Gastrocnemius medialis (tissue), 4 donors: ENCODE measurements around the gene MOSMO. TPM values are rescaled to one million over a fixed set of nuclear protein-coding genes. Genes with fewer than 3 reads are reported as not detected.

Experiments used
- ATAC-seq, 2 donors: fragments of 150-250 bp; one replicate each; pipeline ENCODE4 v1.9.1; 2016
- DNase-seq, 2 donors: peaks; one replicate each; pipeline ENCODE4 v3.0.0-alpha.2; 2019
- H3K27ac ChIP-seq, 4 donors: fragments of 200-600 bp; sonication (generic); 1 replicate in 1 of 4; 2 replicates in 3 of 4; pipeline ENCODE4 v1.5.1; 2016 to 2018; ENCODE audit warnings: mild to moderate bottlenecking in 2 of 4, moderate library complexity in 1 of 4
- H3K27me3 ChIP-seq, 3 donors: fragments of 200-600 bp; sonication (generic) in 2 of 3; 1 replicate in 1 of 3; 2 replicates in 2 of 3; pipeline versions ENCODE4 v1.5.1 to v1.6.0; 2016 to 2019; ENCODE audit warnings: mild to moderate bottlenecking in 1 of 3, moderate library complexity in 1 of 3
- H3K36me3 ChIP-seq, 2 donors: fragments of 200-600 bp; sonication (generic) in 1 of 2; one replicate each; pipeline ENCODE4 v1.5.1; 2017 to 2018
- H3K4me1 ChIP-seq, 2 donors: fragments of 200-600 bp; sonication (generic) in 1 of 2; one replicate each; pipeline ENCODE4 v1.5.1; 2016 to 2017; ENCODE audit warnings: mild to moderate bottlenecking in 2 of 2
- H3K4me3 ChIP-seq, 4 donors: fragments of 200-600 bp; sonication (generic) in 3 of 4; 1 replicate in 1 of 4; 2 replicates in 3 of 4; pipeline ENCODE4 v1.5.1; 2016 to 2019; ENCODE audit warnings: mild to moderate bottlenecking in 2 of 4
- H3K9me3 ChIP-seq, 3 donors: fragments of 200-600 bp; sonication (generic) in 2 of 3; 1 replicate in 1 of 3; 2 replicates in 2 of 3; pipeline ENCODE4 v1.5.1; 2016 to 2019
- POLR2A ChIP-seq, 2 donors: fragments of 450-650 bp; IDR thresholded peaks; one replicate each; pipeline ENCODE4 v1.6.1; 2017; ENCODE audit warnings: antibody characterized with exemption in 2 of 2, mild to moderate bottlenecking in 2 of 2, moderate library complexity in 2 of 2
- in situ Hi-C, 4 donors: fragments of 200-750 bp; cut with MboI; loops; one replicate each; pipeline versions ENCODE4 v1.15.0 to v1.8.0; 2017; ENCODE audit warnings: low sequenced_read_pairs in 4 of 4
- intact Hi-C: fragments of 100-400 bp; cut with DNase I; formaldehyde crosslinking; loops from one replicate; pipeline ENCODE4 v1.15.1; 2023; ENCODE audit warnings: low total_unique reads
- total RNA-seq, 4 donors: library from RNA; depleted of rRNA; stranded (reverse); fragments of >200 nt; gene quantifications; one replicate each; pipeline versions ENCODE4 v1.1.0 to v1.2.3, GENCODE V29; 2016
- TF ChIP-seq, protein P1 (sequence below), 5 experiments: fragments of 450-650 bp in 3 of 5; fragments of 200-600 bp in 2 of 5; sonication (generic) in 2 of 5; IDR thresholded peaks in 4 of 5; conservative IDR thresholded peaks in 1 of 5; 1 replicate in 4 of 5; 2 replicates in 1 of 5; pipeline ENCODE4 v1.5.1; 2016 to 2019; ENCODE audit warnings: antibody characterized with exemption in 5 of 5, mild to moderate bottlenecking in 3 of 5, moderate library complexity in 3 of 5

The MOSMO gene
- total RNA-seq, 4 donors from 2014 or later: 12.6 to 17.6 (median 13.9) TPM

DNA sequence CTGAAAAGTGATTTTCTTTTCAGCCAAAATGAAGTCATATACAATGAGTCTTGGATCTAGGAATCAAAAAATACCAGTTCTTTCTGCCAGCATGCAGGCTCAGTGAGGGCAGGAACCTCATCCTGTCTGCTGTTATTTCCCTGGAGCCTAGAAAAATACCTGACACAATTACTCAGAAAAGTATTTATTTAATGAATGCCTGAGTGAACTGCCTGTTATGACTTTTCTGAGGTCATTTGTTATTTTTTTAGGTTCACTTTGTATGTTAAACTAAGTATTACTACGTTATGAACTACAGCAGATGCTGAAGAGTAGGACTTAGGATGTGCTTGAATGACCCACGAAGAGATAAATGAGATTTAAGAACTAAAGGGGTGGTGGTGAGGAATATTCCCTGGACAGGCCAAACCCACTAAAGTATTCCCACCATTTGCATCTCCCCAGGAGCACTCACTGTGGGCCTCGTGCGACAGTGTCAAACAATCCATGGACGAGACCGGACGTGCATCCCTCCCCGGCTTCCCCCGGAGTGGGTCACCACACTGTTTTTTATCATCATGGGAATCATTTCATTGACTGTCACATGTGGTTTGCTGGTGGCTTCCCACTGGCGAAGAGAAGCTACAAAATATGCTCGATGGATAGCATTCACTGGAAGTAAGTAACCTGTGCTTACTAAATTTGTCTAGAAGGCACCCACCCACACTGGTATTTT lies 67.3 kb downstream of the MOSMO start:
- no peak overlapping the region for H3K4me3 ChIP-seq
- H3K4me1 ChIP-seq: peaks cover 4 to 15% of the 10 kb centered on the region in 2 donors
- peaks cover 0 to 5% of the 10 kb centered on the region in 2 donors for H3K36me3 ChIP-seq
- DNase-seq: no peak
- intact Hi-C loops (loop anchor here (5.0 kb wide), 1 partner anchor 123 kb away; the partner anchor contains the start of gene UQCRC2), in situ Hi-C loops (loop anchor here in 2 of 4 donors (5.0 to 10.0 kb wide), 2 partner anchors 70 to 73 kb away; partner anchors contain the start of genes PDZD9 (in 2 of the 2) and MOSMO (in 1 of the 2))
- TF ChIP-seq, protein P1, sequence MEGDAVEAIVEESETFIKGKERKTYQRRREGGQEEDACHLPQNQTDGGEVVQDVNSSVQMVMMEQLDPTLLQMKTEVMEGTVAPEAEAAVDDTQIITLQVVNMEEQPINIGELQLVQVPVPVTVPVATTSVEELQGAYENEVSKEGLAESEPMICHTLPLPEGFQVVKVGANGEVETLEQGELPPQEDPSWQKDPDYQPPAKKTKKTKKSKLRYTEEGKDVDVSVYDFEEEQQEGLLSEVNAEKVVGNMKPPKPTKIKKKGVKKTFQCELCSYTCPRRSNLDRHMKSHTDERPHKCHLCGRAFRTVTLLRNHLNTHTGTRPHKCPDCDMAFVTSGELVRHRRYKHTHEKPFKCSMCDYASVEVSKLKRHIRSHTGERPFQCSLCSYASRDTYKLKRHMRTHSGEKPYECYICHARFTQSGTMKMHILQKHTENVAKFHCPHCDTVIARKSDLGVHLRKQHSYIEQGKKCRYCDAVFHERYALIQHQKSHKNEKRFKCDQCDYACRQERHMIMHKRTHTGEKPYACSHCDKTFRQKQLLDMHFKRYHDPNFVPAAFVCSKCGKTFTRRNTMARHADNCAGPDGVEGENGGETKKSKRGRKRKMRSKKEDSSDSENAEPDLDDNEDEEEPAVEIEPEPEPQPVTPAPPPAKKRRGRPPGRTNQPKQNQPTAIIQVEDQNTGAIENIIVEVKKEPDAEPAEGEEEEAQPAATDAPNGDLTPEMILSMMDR (IDR thresholded peaks at IDR 0.05 in 4 of 5, conservative IDR thresholded peaks at IDR 0.05 in 1 of 5): no peak
- no peak for TF ChIP-seq POLR2A (IDR thresholded peaks at IDR 0.05)
- H3K27ac ChIP-seq: no peak overlapping the region
- no peaks in the 10 kb centered on the region for H3K9me3 ChIP-seq
- H3K27me3 ChIP-seq: no peaks in the 10 kb centered on the region
- ATAC-seq: no peak

DNA sequence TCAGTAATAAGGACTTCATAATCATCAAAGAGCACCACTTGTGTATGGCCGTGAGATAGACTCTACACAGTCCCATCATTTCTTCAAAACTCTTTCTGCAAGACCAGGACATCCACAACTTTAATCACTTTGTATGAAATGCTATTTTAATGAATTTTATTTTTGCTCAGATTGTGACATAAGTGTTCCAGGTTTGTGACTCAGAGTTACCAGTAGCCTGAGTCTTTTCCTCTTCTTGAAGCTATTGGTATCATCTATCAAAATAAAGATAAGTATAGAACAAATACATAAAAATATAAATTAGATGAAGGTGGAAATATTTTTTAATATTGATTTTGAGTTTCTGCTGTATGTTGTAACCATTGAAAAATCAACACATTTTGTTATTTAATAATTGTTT lies 67.9 kb downstream of the MOSMO start:
- no peak for TF ChIP-seq POLR2A (IDR thresholded peaks at IDR 0.05)
- TF ChIP-seq, protein P1 (IDR thresholded peaks at IDR 0.05 in 4 of 5, conservative IDR thresholded peaks at IDR 0.05 in 1 of 5): no peak
- no peaks in the 10 kb centered on the region for H3K9me3 ChIP-seq
- no peaks in the 10 kb centered on the region for H3K27me3 ChIP-seq
- H3K4me1 ChIP-seq: peaks cover 0 to 9% of the 10 kb centered on the region in 2 donors
- in situ Hi-C loops: loop anchor here in 2 of 4 donors (5.0 to 10.0 kb wide), 2 partner anchors 71 to 73 kb away; partner anchors contain the start of genes PDZD9 (in 2 of the 2) and MOSMO (in 1 of the 2)
- peaks cover 0 to 5% of the 10 kb centered on the region in 2 donors for H3K36me3 ChIP-seq
- intact Hi-C loops: loop anchor here (5.0 kb wide), 1 partner anchor 123 kb away; the partner anchor contains the start of gene UQCRC2
- no peak overlapping the region for H3K27ac ChIP-seq
- ATAC-seq (no peak), DNase-seq (no peak)
- no peak overlapping the region for H3K4me3 ChIP-seq

GRCh38 chr16:22077700-22078313 lies 69.9 kb downstream of the MOSMO start:
- no peaks in the 10 kb centered on the region for H3K27me3 ChIP-seq
- H3K27ac ChIP-seq: no peak overlapping the region
- intact Hi-C loops (loop anchor here (1.0 to 5.0 kb wide), 2 partner anchors 76 to 126 kb away; partner anchors contain the start of gene UQCRC2), in situ Hi-C loops (loop anchor here in 2 of 4 donors (5.0 to 10.0 kb wide), 2 partner anchors 73 to 76 kb away; partner anchors contain the start of genes PDZD9 (in 2 of the 2) and MOSMO (in 1 of the 2))
- peak in 1 of 2 donors; percentile 51 for ATAC-seq
- no peak overlapping the region for H3K4me3 ChIP-seq
- TF ChIP-seq POLR2A (IDR thresholded peaks at IDR 0.05): no peak
- TF ChIP-seq, protein P1 (IDR thresholded peaks at IDR 0.05 in 4 of 5, conservative IDR thresholded peaks at IDR 0.05 in 1 of 5): peak; percentile 49 to 79 (median 71)
- peaks cover 0 to 5% of the 10 kb centered on the region in 2 donors for H3K36me3 ChIP-seq
- H3K9me3 ChIP-seq: no peaks in the 10 kb centered on the region
- DNase-seq: peak in 1 of 2 donors; percentile 22
- H3K4me1 ChIP-seq: no peaks in the 10 kb centered on the region

DNA sequence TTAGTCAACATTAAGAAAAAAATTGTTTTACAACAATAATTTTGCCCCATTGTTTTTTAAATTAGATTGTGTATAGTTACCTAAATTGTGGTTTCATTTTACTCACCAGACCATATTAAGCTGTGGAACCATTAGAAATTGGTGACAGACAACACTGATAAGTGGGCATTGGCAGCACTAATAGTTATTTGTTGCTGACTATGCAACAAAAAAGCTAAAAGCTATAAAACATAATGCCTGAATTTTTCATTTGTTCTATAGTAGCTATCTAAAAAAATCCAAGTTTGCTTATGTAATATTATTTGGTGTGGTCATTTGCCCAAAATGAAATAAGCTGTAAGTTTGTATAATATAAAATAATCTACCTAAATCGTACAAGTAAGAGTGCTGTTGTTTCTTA lies 70.7 kb downstream of the MOSMO start:
- no peak for DNase-seq
- H3K27ac ChIP-seq: no peak overlapping the region
- H3K4me1 ChIP-seq: no peaks in the 10 kb centered on the region
- no peak for ATAC-seq
- H3K27me3 ChIP-seq: no peaks in the 10 kb centered on the region
- in situ Hi-C loops: loop anchor here in 2 of 4 donors (5.0 to 10.0 kb wide), 2 partner anchors 74 to 76 kb away; partner anchors contain the start of genes PDZD9 (in 2 of the 2) and MOSMO (in 1 of the 2)
- no peak overlapping the region for H3K4me3 ChIP-seq
- H3K36me3 ChIP-seq: peaks cover 0 to 5% of the 10 kb centered on the region in 2 donors
- no peak for TF ChIP-seq POLR2A (IDR thresholded peaks at IDR 0.05)
- TF ChIP-seq, protein P1 (IDR thresholded peaks at IDR 0.05 in 4 of 5, conservative IDR thresholded peaks at IDR 0.05 in 1 of 5): no peak
- no peaks in the 10 kb centered on the region for H3K9me3 ChIP-seq
- intact Hi-C loops: loop anchor here (5.0 kb wide), 1 partner anchor 126 kb away; the partner anchor contains the start of gene UQCRC2
